Esophagus squamous epithelium (tissue), 5 donors: ENCODE data around the gene SLC29A1. TPM values are rescaled to one million over a fixed set of nuclear protein-coding genes. Genes with fewer than 3 reads are reported as not detected.

Source experiments
- DNase-seq: peaks from one replicate; lab custom pipeline; 2025; lab: John Stamatoyannopoulos, UW
- H3K27ac ChIP-seq, 4 donors: fragments of 200-600 bp; sonication (generic); one replicate each; pipeline ENCODE4 v1.5.1; 2016 to 2019; ENCODE audit warnings: mild to moderate bottlenecking in 1 of 4
- H3K27me3 ChIP-seq, 4 donors: fragments of 200-600 bp; sonication (generic); 1 replicate in 3 of 4; 2 replicates in 1 of 4; pipeline versions ENCODE4 v1.5.1 to v1.6.0; 2017 to 2021; ENCODE audit warnings: antibody characterized with exemption in 1 of 4
- H3K36me3 ChIP-seq, 3 donors: fragments of 200-600 bp; sonication (generic); one replicate each; pipeline ENCODE4 v1.5.1; 2016 to 2019
- H3K4me1 ChIP-seq, 3 donors: fragments of 200-600 bp; sonication (generic); one replicate each; pipeline ENCODE4 v1.5.1; 2017 to 2019
- H3K4me3 ChIP-seq, 4 donors: fragments of 200-600 bp; sonication (generic); 1 replicate in 3 of 4; 2 replicates in 1 of 4; pipeline ENCODE4 v1.5.1; 2016 to 2019; ENCODE audit warnings: mild to moderate bottlenecking in 2 of 4, moderate library complexity in 1 of 4
- H3K9me3 ChIP-seq, 3 donors: fragments of 200-600 bp; sonication (generic); one replicate each; pipeline ENCODE4 v1.5.1; 2016 to 2019
- POLR2A ChIP-seq, 4 donors: fragments of 450-650 bp; IDR thresholded peaks; one replicate each; pipeline ENCODE4 v1.6.1; 2017; ENCODE audit warnings: antibody characterized with exemption in 4 of 4, mild to moderate bottlenecking in 4 of 4, moderate library complexity in 3 of 4
- WGBS, 2 donors: methylation state at CpG; one replicate each; pipeline ENCODE4 v1.1.5; 2018; 5-methylcytosine and 5-hydroxymethylcytosine counted together
- intact Hi-C: fragments of 100-400 bp; cut with DNase I; formaldehyde crosslinking; loops from one replicate; pipeline ENCODE4 v1.15.0; 2022
- total RNA-seq, 4 donors: library from RNA; depleted of rRNA; stranded (reverse); fragments of >200 nt; gene quantifications; one replicate each; pipeline ENCODE4 v1.1.0, GENCODE V29; 2016
- TF ChIP-seq, protein P1 (sequence below), 6 experiments: fragments of 450-650 bp in 4 of 6; fragments of 200-600 bp in 2 of 6; sonication (generic) in 2 of 6; IDR thresholded peaks; one replicate each; pipeline ENCODE4 v1.5.1; 2016 to 2019; ENCODE audit warnings: antibody characterized with exemption in 6 of 6, mild to moderate bottlenecking in 4 of 6, moderate library complexity in 4 of 6
- donor health status: DM: yes; HTN: yes; CAD: no.

Gene SLC29A1
- total RNA-seq, 4 donors from 2014 or later, result 12.7 to 24.8 (median 22.3) TPM

DNA sequence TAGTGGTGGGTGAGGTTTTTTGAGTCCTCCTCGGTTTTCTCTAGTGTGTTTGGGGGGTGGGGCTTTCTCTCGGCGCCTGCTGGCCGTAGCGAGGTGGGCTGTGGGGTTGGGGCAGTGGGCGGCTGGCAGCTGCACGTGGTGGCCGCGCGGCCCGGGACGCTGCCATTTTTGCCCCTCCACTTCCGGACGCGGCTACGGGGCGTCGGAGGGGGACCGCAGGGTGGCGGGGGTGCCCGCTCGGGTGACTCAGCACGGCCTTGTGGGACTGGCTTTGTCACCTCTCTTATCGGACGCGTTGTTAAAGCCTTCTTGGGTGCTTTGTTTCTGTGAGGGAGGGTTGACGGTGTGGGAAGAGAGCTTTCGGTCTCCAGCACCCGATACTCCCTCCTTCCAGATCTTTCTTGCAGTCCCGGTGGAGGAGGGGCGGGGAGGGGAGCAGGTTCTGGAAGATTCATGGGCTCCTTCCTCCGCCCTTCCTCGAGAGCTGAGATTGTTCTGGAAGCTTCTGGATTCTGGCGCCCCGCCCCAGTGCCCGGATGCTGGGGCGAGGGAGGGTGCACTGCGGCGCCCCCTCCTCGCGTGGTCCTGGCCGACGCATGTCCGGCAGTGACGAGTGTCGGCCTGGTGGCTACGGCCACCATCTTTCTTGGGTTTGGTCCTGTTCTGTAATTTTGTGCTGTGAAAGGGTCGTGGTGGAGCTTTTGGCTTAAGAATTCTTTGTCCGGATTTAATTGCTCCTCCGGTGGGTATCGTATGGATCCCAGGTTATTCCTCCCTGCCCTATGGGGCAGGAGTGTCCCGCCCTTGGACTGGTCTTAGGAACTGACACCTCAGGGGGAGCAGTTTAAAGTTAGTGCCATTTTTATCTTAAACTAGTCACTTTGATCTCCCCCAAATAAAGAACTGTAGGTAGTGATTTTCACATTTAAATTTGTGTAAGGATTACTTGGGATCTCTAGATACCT, 24.2 kb downstream of the SLC29A1 start:
- Histone ChIP-seq H3K27ac (peak overlapping the region; percentile 96 to 99 (median 98)), H3K4me3 (peak overlapping the region; percentile 81 to 94 (median 94)), H3K9me3 (no peaks in the 10 kb centered on the region), H3K36me3 (peaks cover 27 to 44% (median 37%) of the 10 kb centered on the region in 3 donors), H3K4me1 (peaks cover 16 to 57% (median 31%) of the 10 kb centered on the region in 3 donors), H3K27me3 (no peaks in the 10 kb centered on the region)
- DNase-seq, result no peak
- TF ChIP-seq, protein P1, sequence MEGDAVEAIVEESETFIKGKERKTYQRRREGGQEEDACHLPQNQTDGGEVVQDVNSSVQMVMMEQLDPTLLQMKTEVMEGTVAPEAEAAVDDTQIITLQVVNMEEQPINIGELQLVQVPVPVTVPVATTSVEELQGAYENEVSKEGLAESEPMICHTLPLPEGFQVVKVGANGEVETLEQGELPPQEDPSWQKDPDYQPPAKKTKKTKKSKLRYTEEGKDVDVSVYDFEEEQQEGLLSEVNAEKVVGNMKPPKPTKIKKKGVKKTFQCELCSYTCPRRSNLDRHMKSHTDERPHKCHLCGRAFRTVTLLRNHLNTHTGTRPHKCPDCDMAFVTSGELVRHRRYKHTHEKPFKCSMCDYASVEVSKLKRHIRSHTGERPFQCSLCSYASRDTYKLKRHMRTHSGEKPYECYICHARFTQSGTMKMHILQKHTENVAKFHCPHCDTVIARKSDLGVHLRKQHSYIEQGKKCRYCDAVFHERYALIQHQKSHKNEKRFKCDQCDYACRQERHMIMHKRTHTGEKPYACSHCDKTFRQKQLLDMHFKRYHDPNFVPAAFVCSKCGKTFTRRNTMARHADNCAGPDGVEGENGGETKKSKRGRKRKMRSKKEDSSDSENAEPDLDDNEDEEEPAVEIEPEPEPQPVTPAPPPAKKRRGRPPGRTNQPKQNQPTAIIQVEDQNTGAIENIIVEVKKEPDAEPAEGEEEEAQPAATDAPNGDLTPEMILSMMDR (IDR thresholded peaks at IDR 0.05), result no peak
- peak in 1 of 4 donors; percentile 8 for TF ChIP-seq POLR2A (IDR thresholded peaks at IDR 0.05)
- 0 to 1% methylated on average over 15 to 20 of the region's 52 CpGs for WGBS, 2 donors
- intact Hi-C loops, result no loop called here

DNA sequence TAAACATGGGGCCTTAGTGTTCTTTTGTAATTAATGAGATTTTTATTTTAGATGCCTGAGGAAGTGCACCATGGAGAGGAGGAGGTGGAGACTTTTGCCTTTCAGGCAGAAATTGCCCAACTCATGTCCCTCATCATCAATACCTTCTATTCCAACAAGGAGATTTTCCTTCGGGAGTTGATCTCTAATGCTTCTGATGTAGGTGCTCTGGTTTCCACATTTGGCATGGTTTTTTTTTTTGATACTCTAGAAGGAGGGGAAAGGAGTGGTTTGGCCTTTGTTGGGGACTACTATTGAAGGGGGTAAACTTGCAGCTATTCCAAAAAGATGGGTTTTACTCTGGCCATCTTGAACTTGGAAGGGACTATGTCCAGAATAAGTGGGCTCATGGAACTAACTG, 25.2 kb downstream of the SLC29A1 start:
- 0% methylated on average over 1 of the region's 1 CpG for WGBS, 2 donors
- H3K9me3 ChIP-seq, result no peaks in the 10 kb centered on the region
- peak overlapping the region; percentile 81 to 94 (median 94) for H3K4me3 ChIP-seq
- no peak for DNase-seq
- no peaks in the 10 kb centered on the region for H3K27me3 ChIP-seq
- peaks cover 16 to 66% (median 31%) of the 10 kb centered on the region in 3 donors for H3K4me1 ChIP-seq
- peaks cover 33 to 54% (median 47%) of the 10 kb centered on the region in 3 donors for H3K36me3 ChIP-seq
- peak overlapping the region; percentile 96 to 99 (median 98) for H3K27ac ChIP-seq
- TF ChIP-seq, protein P1 (IDR thresholded peaks at IDR 0.05), result no peak
- TF ChIP-seq POLR2A (IDR thresholded peaks at IDR 0.05), result no peak
- intact Hi-C loops, result no loop called here

DNA sequence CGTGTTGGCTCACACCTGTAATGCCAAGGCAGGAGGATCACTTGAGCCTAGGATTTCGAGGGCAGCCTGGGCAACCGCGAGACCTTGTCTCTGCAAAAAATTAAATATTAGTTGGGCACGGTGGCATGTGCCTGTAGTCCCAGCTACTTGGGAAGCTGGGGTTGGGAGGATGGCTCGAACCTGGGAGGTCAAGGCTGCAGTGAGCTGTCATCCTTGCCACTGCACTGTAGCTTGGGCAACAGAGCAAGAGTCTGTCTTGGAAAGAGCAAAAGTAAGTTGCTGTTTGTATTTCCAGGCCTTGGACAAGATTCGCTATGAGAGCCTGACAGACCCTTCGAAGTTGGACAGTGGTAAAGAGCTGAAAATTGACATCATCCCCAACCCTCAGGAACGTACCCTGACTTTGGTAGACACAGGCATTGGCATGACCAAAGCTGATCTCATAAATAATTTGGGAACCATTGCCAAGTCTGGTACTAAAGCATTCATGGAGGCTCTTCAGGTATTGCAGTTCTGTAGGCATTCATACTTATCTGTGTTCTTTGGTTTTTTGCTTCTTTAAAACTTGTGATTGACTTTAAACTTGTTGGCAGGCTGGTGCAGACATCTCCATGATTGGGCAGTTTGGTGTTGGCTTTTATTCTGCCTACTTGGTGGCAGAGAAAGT, 25.8 kb downstream of the SLC29A1 start:
- peak overlapping the region in 2 of 4 donors; percentile 81 to 93 for H3K4me3 ChIP-seq
- TF ChIP-seq, protein P1 (IDR thresholded peaks at IDR 0.05), result no peak
- no peak for TF ChIP-seq POLR2A (IDR thresholded peaks at IDR 0.05)
- DNase-seq, result no peak
- H3K27me3 ChIP-seq, result no peaks in the 10 kb centered on the region
- no peaks in the 10 kb centered on the region for H3K9me3 ChIP-seq
- H3K36me3 ChIP-seq, result peaks cover 35 to 60% (median 52%) of the 10 kb centered on the region in 3 donors
- intact Hi-C loops, result no loop called here
- peaks cover 16 to 71% (median 31%) of the 10 kb centered on the region in 3 donors for H3K4me1 ChIP-seq
- peak overlapping the region in 2 of 4 donors; percentile 97 to 99 for H3K27ac ChIP-seq
- WGBS, 2 donors, result 60 to 62% methylated on average over 7 to 9 of the region's 9 CpGs

DNA sequence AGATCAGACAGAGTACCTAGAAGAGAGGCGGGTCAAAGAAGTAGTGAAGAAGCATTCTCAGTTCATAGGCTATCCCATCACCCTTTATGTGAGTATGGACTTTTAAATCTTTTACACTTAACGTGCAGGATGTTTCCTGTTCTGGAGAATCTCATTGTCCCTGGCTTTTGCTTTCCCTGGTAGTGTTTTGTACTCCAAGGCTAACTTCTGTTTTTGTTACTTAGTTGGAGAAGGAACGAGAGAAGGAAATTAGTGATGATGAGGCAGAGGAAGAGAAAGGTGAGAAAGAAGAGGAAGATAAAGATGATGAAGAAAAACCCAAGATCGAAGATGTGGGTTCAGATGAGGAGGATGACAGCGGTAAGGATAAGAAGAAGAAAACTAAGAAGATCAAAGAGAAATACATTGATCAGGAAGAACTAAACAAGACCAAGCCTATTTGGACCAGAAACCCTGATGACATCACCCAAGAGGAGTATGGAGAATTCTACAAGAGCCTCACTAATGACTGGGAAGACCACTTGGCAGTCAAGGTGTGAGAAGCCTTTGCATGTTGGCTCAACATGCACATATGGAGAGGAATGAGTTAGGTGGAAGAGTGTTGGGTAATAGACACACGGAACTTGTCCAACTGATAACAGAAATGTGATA, 26.8 kb downstream of the SLC29A1 start:
- 62% methylated on average over 6 of the region's 6 CpGs for WGBS, 2 donors
- Histone ChIP-seq H3K4me1 (peaks cover 16 to 81% (median 31%) of the 10 kb centered on the region in 3 donors), H3K27me3 (no peaks in the 10 kb centered on the region), H3K27ac (no peak overlapping the region), H3K4me3 (no peak overlapping the region), H3K9me3 (no peaks in the 10 kb centered on the region), H3K36me3 (peaks cover 41 to 70% (median 62%) of the 10 kb centered on the region in 3 donors)
- DNase-seq, result no peak
- intact Hi-C loops, result loop anchor here (10.0 kb wide), 1 partner anchor 155 kb away; no protein-coding TSS in a partner anchor
- TF ChIP-seq, protein P1 (IDR thresholded peaks at IDR 0.05), result no peak
- TF ChIP-seq POLR2A (IDR thresholded peaks at IDR 0.05), result no peak
